ENCODE data around the gene CWC27. TPM values are rescaled to one million over a fixed set of nuclear protein-coding genes. Genes with fewer than 3 reads are reported as not detected.

CWC27 gene
- polyA plus RNA-seq, 1 of the 3 experiments (the other 2 are of a cell fraction), result 6.6 TPM

- DNase-seq, result no peak
- H3K79me2 ChIP-seq (ENCODE audit: insufficient read depth), result peaks cover 32% of the 10 kb centered on the region
- no peak overlapping the region for H3K4me2 ChIP-seq
- H3F3A ChIP-seq (replicated peaks; ENCODE audit: insufficient read depth), result peaks cover 6% of the 10 kb centered on the region
- WGBS (ENCODE audit: low lambda C conversion rate), result 91% methylated on average over 1 of the region's 1 CpG
- H3K9me3 ChIP-seq, result no peaks in the 10 kb centered on the region
- H2AFZ ChIP-seq (ENCODE audit: low read depth), result no peak overlapping the region
- H3K27ac ChIP-seq (ENCODE audit: low read depth in 2 of 2, low read length in 1 of 2), result no peak overlapping the region
- no peaks in the 10 kb centered on the region for H4K20me1 ChIP-seq (ENCODE audit: insufficient read depth)
- peaks cover 17 to 18% of the 10 kb centered on the region in 2 experiments for H3K36me3 ChIP-seq (replicated peaks in 1 of 2; ENCODE audit: control insufficient read depth in 1 of 2, insufficient read depth in 2 of 2, low read length in 1 of 2)
- H3K4me1 ChIP-seq (ENCODE audit: control insufficient read depth in 1 of 2, insufficient read depth in 2 of 2, low read depth in 1 of 2, low read length in 1 of 2), result peaks cover 0 to 9% of the 10 kb centered on the region in 2 experiments; a peak in 3 of 4 replicates
- H3K9me2 ChIP-seq, result no peaks in the 10 kb centered on the region
- POLR2A ChIA-PET, result no interaction called here
- H3K4me3 ChIP-seq (ENCODE audit: low read depth in 2 of 2, low read length in 1 of 2), result no peak overlapping the region
- H3K9ac ChIP-seq, result no peak overlapping the region
- TF ChIP-seq TCF12 (IDR thresholded peaks at IDR 0.05) (no peak), MAX (IDR thresholded peaks at IDR 0.05; ENCODE audit: low read depth) (no peak), REST (IDR thresholded peaks at IDR 0.05; ENCODE audit: low read depth, low read length) (no peak), EP300 (IDR thresholded peaks at IDR 0.05; ENCODE audit: borderline replicate concordance in 1 of 2, low read depth in 1 of 2, low read length in 1 of 2) (no peak)
- H3K27me3 ChIP-seq (ENCODE audit: insufficient read depth), result no peaks in the 10 kb centered on the region
- CTCF ChIA-PET, result interaction anchor here (2.6 kb wide), 1 partner anchor 10 kb away, joined by 16 read pairs; no protein-coding TSS in a partner anchor
Observed at GRCh38 chr5:64773533-64773932, 4.8 kb downstream of the CWC27 start.

- Histone ChIP-seq H2AFZ (ENCODE audit: low read depth) (no peak overlapping the region), H3K9me2 (no peaks in the 10 kb centered on the region), H3K4me2 (no peak overlapping the region), H3K27me3 (ENCODE audit: insufficient read depth) (no peaks in the 10 kb centered on the region), H3K27ac (ENCODE audit: low read depth in 2 of 2, low read length in 1 of 2) (no peak overlapping the region), H3K36me3 (replicated peaks in 1 of 2; ENCODE audit: control insufficient read depth in 1 of 2, insufficient read depth in 2 of 2, low read length in 1 of 2) (peaks cover 18 to 19% of the 10 kb centered on the region in 2 experiments), H3K4me3 (ENCODE audit: low read depth in 2 of 2, low read length in 1 of 2) (no peak overlapping the region), H3K79me2 (ENCODE audit: insufficient read depth) (peaks cover 17% of the 10 kb centered on the region), H4K20me1 (ENCODE audit: insufficient read depth) (no peaks in the 10 kb centered on the region), H3F3A (replicated peaks; ENCODE audit: insufficient read depth) (peaks cover 6% of the 10 kb centered on the region), H3K4me1 (ENCODE audit: control insufficient read depth in 1 of 2, insufficient read depth in 2 of 2, low read depth in 1 of 2, low read length in 1 of 2) (no peaks in the 10 kb centered on the region; a peak in 1 of 4 replicates), H3K9me3 (no peaks in the 10 kb centered on the region), H3K9ac (no peak overlapping the region)
- no peak for DNase-seq
- ChIA-PET POLR2A (no interaction called here), CTCF (interaction anchor here (0.9 to 2.6 kb wide), 3 partner anchors 9 to 139 kb away, joined by 3 to 16 read pairs (median 3); no protein-coding TSS in a partner anchor)
- 95% methylated on average over 1 of the region's 1 CpG for WGBS (ENCODE audit: low lambda C conversion rate)
- TF ChIP-seq GATA2 (CRISPR knock-in tag; IDR thresholded peaks at IDR 0.05) (no peak), ELF1 (IDR thresholded peaks at IDR 0.05) (no peak), MAX (IDR thresholded peaks at IDR 0.05; ENCODE audit: low read depth) (no peak), IRF3 (IDR thresholded peaks at IDR 0.05; ENCODE audit: low read depth, low read length) (no peak), EP300 (IDR thresholded peaks at IDR 0.05; ENCODE audit: borderline replicate concordance in 1 of 2, low read depth in 1 of 2, low read length in 1 of 2) (no peak), FOSL2 (IDR thresholded peaks at IDR 0.05; ENCODE audit: borderline replicate concordance, low read depth) (no peak), USF2 (IDR thresholded peaks at IDR 0.05; ENCODE audit: borderline replicate concordance, low read depth, low read length) (no peak), RAD21 (IDR thresholded peaks at IDR 0.05; ENCODE audit: low read length) (no peak), SIN3A (IDR thresholded peaks at IDR 0.05; ENCODE audit: borderline replicate concordance, low read depth, low read length) (no peak), FOXM1 (IDR thresholded peaks at IDR 0.05; ENCODE audit: low read depth) (no peak), USF1 (IDR thresholded peaks at IDR 0.05; ENCODE audit: borderline replicate concordance, low read depth) (no peak), TEAD4 (IDR thresholded peaks at IDR 0.05; ENCODE audit: borderline replicate concordance, insufficient read depth) (no peak), RXRA (IDR thresholded peaks at IDR 0.05; ENCODE audit: borderline replicate concordance, low read depth) (no peak), CHD2 (IDR thresholded peaks at IDR 0.05; ENCODE audit: low read length, partially characterized antibody) (no peak)
Observed at GRCh38 chr5:64775291-64775690, 6.6 kb downstream of the CWC27 start.

All from SK-N-SH (cell line).